ENCODE measurements around the gene EXOC3.

- TF ChIP-seq L3MBTL2 (conservative IDR thresholded peaks at IDR 0.05) (no peak), FOXA1 (IDR thresholded peaks at IDR 0.05) (no peak), FOXM1 (IDR thresholded peaks at IDR 0.05; ENCODE audit: borderline replicate concordance) (no peak), ELF4 (IDR thresholded peaks at IDR 0.05) (no peak), LEF1 (IDR thresholded peaks at IDR 0.05; ENCODE audit: borderline replicate concordance) (no peak), HDGF (IDR thresholded peaks at IDR 0.05; ENCODE audit: borderline replicate concordance) (no peak)
Measured at GRCh38 chr5:407051-407450, 35.9 kb upstream of the EXOC3 start.
